T-helper 2 cell treated with Interferon-gamma antibody and Interleukin-4, amounts not matched to agents 100 ng/mL and 5 ng/mL, for 36 hours (primary cell): ENCODE data around the gene ZNF668. TPM values are rescaled to one million over a fixed set of nuclear protein-coding genes. Genes with fewer than 3 reads are reported as not detected.

Experiments
- intact Hi-C: fragments of 100-400 bp; cut with micrococcal nuclease; formaldehyde crosslinking; loops from one replicate; pipeline ENCODE4 v1.15.1; 2023
- total RNA-seq: library from RNA; stranded (reverse); gene quantifications from 2 replicates; pipeline ENCODE4 v1.2.3, GENCODE V29; 2022

Gene ZNF668
- 11.5 and 13.6 TPM in 2 replicates for total RNA-seq

DNA sequence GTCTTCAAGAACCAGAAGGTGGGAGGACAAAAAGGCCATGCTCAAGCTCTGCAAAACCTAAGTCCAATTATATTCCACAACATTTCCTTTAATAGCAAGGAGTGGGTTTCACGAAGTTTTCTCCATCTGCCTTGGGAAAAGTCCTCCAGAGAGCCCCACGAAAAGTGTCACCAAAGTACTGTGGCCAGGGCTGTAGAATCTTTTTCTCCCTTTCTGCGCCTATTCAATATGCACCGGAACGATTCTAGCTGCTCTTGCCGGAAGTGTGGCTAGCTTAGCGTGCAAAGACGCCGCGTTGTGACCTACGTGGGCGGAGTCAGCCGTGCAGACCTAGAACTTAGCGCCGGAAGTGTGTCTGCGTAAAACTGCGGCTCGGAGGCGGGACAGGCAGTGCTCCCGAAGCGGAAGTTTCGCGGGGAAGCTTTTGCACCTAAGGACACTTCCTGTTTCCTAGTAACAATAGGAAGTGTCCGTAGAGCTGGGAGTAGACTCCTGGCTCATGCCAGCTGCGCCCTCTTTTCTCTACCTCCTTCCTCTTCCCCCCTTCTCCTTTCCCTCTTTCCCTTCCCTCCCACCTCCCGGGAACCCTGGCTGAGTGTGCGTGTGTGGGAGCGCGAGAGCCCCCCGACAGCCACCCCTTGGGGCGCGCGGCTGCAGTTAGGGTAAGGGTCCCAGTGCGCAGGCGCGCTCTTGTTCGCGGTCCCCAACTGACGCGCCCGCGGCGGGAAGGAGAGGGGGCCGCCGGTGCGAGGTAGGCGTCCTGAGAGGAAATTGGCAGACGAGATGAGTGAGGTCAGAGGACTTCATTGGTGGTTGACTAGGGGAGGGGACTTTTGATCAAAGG, at the start of gene ZNF668, which contains the start of gene ZNF646:
ZNF668 (minus strand) TSS at position 271 of the 844 bp plus-strand sequence. CDS start 9,781 bp downstream, outside the sequence.
ZNF646 (plus strand) TSS at position 453 of the 844 bp plus-strand sequence. CDS start 1,903 bp downstream, outside the sequence.
- intact Hi-C loops = loop anchor here (1.0 to 5.0 kb wide), 12 partner anchors 20 to 1267 kb away; partner anchors contain the start of genes ARMC5, FBXL19, FUS and KAT8

DNA sequence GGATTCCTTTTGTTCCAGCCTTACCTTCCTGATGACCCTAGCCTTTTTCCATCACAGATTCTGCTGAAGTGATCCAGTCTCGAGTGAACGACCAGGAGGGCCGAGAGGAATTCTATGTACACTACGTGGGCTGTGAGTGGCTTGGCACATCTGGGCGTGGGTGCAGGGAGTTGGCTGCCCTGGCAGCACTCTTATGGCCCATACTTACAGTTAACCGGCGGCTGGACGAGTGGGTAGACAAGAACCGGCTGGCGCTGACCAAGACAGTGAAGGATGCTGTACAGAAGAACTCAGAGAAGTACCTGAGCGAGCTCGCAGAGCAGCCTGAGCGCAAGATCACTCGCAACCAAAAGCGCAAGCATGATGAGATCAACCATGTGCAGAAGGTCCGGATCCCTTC, 46.1 kb upstream of the ZNF668 start:
- intact Hi-C loops = no loop called here

DNA sequence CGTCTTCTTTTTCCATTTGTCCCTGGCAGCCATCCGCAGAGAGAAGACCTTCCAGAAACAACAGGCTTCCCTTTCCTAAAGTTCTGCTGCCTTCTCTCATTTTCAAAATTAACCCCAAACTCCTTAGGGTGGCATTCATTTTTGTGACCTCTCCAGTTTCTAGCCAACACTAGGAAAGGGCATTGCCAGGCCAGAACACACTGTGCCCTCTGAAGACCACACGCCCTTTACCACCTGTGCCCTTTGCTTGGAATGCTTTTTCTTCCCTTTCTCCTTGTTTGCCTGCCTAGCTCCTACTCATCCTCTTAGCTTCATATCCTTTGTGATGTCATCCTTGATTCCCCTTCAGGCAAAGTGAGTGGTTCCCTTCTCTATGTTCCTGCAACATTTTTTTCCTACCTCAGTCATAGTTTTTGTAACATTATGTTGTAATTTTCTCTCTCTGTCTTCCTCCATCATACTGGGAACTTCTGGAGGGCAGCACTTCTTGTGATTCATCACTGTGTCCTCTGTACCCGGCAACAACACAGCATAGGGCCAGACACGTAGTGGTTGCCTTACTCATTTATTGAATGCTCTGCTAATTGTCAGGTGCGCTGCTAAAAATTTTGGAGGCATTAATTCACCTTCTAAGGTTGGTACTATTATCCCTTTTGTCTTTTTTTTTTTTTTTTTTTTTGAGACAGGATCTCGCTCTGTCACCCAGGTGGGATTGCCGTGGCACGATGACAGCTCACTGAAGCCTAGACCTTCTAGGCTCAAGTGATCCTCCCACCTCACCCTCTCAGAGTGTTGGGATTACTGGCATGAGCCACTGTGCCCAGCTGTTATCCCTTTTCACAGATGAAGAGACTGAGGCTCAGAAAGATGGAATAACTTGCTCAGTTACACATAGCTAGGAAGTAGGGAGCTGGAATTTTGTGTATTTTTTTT, 44.4 kb upstream of the ZNF668 start:
- intact Hi-C loops = loop anchor here (5.0 kb wide), 1 partner anchor 86 kb away; the partner anchor contains the start of gene STX4

DNA sequence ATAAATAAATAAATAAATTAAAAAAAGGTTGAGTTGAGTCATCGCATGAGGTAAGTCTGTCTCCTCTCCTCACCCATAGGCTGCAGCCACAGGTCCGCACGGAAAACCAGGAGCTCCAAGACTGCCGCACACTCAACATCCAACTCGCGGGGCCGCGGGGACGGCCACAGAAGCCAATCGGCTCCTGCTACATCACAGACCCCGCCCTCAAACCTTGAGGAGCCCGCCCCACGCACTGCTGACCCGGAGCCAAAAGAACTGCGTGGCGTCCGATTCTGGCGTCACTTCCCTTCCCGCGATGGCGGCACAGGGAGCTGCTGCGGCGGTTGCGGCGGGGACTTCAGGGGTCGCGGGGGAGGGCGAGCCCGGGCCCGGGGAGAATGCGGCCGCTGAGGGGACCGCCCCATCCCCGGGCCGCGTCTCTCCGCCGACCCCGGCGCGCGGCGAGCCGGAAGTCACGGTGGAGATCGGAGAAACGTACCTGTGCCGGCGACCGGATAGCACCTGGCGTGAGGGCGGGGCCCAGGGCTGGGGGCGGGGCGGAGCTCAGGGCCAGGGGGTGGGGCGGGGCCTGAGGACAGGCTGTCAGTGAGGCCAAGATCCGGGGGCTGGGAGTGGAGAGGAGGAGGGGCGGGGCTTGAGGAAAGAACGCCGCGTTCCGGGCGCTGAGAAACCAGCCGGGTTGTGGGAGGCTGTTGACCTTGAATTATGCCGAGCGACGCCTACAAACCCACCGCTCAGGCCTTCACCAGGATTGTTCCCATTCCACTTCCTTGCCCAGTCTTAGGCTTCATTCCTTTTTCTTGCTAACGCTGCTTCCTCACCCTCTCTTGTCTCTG, 43.6 kb upstream of the ZNF668 start, which contains the start of gene KAT8:
KAT8 (plus strand) TSS at position 281 of the 839 bp plus-strand sequence; CDS start at position 299, 18 bp downstream.
- intact Hi-C loops = loop anchor here (1.0 to 5.0 kb wide), 7 partner anchors 23 to 342 kb away; partner anchors contain the start of genes ARMC5, FUS, SETD1A and STX4

DNA sequence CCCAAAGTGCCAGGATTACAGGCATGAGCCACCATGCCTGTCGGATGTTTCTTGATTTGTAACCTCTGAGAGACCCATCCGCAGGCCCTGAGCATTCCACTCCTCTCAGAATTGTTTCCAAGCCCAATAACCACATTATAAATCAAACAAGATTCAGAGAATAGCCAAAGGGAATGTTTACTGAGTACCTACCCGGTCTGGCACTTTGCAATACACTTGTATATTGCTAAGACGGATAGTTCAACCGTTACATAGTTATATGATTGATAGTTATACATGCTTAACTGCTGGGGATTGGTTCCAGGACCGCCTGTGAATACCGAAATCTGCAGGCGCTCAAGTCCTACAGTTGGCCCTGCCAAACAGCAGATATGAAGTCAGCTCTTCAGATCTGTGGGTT, 40.4 kb upstream of the ZNF668 start:
- intact Hi-C loops = no loop called here

DNA sequence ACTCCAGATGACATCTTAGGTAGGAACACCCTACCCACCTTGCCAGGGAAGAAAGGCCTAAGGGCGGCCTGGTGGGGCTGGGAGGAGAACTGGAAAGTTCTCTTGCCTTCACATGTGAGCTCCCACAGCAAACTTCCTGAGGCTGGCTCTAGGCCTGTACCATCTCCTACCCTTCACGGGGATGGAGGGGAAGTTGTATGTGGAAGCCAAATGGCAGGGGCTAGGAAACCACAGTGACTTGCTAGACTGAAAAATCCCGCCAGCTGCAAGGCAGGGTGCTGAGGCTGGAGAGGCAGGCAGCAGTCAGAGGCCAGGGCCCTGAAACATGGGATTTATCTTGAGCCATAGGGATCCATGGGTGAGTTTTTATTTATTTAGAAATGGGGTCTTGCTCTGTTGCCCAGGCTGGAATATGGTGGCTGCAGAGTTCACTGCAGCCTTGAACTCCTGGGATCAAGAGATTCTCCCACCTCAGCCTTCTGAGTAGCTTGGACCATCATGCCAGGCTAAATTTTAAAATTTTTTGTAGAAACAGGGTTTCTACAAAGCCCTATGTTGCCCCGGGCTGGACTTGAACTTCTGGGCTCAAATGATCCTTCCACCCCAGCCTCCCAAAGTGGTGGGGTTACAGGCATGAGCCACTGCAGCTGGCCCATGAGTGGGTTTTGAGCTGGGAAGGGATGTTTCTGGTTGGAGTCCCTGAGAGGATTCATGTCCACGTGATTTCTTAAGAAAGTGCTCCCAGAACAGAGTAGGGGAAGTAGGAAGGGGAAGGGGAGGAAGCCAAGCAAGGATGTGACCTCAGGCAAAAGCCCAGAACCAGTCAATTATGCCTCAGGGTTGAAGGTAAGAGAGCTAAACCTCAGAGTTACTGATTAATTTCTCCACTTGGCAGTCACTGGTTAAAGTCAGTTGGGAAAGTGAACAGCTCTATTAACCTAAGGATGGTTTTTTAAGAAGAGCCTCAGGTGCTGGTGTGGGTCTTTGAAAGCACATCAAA, 39.4 kb upstream of the ZNF668 start:
- intact Hi-C loops = no loop called here

DNA sequence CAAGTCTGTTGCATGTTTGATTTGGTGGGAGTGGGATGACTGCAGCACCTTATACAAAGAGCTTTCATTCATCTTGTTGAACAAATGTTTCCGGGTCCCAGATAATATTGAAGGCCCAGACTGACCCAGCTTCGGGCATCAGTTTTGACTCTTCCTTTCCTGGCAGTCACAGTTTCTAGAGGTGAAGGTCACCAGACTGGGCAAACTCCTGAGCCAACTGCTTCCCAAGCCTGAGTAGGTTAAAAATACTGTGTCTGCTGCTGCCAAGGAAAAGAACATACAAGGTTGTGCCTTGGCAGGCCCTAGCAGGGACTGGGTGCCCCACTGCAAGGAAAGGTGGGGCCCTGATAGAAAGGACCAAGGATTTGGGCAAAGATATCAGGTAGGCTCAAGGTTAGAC, 38.7 kb upstream of the ZNF668 start:
- intact Hi-C loops = no loop called here

DNA sequence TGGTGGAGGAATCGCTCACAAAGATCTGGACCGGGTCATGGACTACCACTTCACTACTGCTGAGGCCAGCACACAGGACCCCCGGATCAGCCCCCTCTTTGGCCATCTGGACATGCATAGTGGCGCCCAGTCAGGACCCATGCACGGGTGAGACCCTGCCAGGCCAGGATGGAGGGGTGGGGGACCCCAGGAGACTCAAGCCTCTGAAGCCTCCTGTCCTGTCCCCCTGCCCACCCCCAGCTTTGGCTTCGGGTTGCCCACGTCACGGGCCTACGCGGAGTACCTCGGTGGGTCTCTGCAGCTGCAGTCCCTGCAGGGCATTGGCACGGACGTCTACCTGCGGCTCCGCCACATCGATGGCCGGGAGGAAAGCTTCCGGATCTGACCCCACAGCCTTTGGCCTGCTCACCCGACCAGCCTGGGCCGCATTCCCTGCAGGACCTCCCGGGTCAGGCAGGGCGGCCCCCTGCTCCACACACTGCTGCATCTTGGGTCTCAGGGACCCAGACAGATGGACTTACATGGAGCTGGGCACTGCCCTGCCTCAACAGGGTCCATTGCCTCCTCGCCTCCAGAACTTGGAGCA, 37.9 kb upstream of the ZNF668 start:
- intact Hi-C loops = no loop called here

DNA sequence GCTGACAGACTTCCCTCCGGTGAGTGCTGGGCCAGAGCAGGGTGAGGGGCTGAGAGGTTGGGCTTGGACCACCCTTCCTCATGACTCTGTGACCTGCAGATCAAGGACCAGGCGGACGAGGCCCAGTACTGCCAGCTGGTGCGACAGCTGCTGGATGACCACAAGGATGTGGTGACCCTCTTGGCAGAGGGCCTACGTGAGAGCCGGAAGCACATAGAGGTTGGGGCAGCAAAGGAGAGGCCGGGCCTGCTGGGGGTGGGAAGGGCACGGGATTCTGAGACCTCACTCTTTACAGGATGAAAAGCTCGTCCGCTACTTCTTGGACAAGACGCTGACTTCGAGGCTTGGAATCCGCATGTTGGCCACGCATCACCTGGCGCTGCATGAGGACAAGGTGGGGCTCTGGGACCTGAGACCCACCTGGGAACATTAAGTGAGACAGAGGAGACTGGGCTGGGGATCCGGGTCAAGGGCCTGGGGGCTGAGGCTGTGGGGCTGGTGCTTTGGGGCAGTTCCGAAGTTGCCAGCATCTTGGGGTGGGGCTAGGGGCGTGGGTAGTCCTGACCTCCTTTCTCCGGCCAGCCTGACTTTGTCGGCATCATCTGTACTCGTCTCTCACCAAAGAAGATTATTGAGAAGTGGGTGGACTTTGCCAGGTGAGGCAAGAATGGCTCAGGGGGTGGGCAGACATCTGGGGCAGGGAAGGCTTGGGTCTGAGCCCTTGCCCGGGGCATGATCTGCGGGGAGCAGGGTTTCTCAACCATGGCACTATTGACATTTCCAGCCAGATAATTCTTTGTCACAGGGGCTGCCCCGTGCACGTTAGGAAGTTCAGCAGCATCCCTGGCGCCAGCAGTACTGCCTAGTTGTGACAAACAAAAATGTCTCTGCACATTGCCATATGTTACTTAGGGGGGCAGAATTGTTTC, 36.3 kb upstream of the ZNF668 start:
- intact Hi-C loops = no loop called here

DNA sequence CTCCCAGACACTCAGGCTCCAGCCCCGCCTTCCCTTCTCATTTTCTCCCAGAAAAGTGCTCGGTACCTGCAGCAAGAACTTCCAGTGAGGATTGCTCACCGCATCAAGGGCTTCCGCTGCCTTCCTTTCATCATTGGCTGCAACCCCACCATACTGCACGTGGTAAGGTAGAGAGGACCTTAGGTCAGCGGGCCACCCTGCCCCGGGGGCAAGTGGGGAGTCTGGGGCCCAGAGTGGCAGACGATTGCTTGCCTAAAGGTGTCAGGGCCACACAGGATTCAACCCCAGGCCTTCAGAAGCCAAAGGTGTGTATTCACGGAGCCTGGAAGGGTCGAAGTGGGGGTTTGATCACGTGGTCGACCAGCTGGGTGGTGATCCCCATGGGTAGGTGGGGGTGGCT, 35.6 kb upstream of the ZNF668 start:
- intact Hi-C loops = loop anchor here (2.0 kb wide), 1 partner anchor 33 kb away; no protein-coding TSS in a partner anchor

DNA sequence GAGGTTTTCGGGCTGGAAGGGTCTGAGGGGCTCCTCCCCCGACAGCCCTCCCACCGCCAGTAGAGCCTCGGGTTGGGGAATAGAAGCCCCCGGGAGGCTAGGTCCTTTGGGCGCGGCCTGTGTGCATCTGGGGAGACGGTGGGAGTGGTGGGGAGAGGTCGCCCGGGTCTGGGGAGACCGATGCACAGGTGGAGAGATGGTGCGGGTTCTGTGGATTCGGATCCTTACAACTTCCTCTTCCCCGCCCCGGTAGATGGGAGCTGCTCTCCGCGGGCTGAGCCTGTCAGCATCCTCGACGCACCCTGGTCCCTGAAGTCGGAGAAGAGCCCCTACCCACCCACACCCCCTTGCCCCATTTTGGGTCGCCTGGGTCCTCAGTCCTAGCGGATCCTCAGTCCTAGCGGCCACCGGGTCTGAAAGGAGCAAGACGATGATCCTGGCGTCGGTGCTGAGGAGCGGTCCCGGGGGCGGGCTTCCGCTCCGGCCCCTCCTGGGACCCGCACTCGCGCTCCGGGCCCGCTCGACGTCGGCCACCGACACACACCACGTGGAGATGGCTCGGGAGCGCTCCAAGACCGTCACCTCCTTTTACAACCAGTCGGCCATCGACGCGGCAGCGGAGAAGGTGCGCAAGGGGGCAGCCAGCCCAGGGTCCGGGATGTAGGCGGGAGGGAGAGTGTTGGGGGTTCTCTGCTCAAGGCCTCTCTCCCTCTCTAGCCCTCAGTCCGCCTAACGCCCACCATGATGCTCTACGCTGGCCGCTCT, 34.9 kb upstream of the ZNF668 start:
- intact Hi-C loops = loop anchor here (2.0 kb wide), 1 partner anchor 34 kb away; no protein-coding TSS in a partner anchor

DNA sequence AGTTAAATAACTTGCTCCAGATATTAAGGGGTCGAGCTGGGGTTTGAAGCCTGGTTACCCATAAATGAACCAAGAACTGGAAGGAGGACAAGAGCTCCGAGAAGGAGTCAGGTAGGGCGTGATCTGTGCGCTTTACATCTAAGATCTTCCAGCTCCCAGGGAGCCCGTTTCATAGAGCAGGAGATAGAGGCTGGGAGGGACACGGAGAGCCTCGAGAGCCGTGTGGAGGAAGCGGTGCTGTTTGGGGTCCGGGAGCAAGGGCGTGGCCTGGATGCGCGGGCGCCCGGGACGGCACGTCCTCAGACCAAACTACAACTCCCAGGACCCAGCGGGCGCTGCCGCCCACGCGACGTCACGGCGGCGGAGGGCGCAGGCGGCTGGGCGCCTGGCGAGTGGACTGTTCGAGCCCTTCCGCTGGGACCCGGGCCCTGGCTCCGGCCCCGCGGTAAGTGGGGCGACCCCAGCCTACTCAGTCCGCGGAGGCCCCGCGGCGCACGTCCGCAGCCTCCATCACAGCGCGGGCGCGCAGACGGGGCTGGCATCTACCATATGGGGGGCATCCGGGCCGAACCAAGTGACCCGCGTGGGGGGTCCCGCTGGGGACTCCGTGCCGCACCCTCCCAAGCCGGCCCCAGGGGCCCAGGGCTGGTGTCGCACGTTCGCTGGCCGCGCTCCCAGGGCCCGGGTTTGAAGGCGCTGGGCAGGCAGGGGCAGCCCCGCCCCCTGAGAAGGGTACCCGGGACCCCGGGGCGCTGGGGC, 34.2 kb upstream of the ZNF668 start, which contains the start of gene BCKDK:
BCKDK (plus strand) TSS at position 352 of the 759 bp plus-strand sequence. CDS start 838 bp downstream, outside the sequence.
- intact Hi-C loops = loop anchor here (2.0 kb wide), 1 partner anchor 35 kb away; no protein-coding TSS in a partner anchor

DNA sequence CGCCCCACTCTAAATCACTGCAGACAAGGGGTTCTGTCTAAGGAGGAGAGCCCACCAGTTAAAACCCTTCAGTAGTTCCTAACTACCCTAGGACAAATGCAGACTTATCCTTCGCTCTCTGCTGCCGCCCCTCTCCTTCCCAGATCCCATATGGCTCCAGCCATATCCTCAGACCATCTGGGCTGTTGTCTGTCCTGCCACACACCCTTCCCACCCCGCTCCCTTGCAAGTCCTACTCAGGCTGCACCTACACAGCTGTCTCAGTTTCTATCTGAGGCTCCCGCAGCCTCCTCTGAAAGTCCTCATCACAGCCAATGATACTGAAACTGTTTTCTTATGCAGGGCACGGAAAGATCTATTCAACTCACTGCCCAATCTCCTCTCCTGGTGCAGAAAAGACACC, 33.4 kb upstream of the ZNF668 start:
- intact Hi-C loops = no loop called here

DNA sequence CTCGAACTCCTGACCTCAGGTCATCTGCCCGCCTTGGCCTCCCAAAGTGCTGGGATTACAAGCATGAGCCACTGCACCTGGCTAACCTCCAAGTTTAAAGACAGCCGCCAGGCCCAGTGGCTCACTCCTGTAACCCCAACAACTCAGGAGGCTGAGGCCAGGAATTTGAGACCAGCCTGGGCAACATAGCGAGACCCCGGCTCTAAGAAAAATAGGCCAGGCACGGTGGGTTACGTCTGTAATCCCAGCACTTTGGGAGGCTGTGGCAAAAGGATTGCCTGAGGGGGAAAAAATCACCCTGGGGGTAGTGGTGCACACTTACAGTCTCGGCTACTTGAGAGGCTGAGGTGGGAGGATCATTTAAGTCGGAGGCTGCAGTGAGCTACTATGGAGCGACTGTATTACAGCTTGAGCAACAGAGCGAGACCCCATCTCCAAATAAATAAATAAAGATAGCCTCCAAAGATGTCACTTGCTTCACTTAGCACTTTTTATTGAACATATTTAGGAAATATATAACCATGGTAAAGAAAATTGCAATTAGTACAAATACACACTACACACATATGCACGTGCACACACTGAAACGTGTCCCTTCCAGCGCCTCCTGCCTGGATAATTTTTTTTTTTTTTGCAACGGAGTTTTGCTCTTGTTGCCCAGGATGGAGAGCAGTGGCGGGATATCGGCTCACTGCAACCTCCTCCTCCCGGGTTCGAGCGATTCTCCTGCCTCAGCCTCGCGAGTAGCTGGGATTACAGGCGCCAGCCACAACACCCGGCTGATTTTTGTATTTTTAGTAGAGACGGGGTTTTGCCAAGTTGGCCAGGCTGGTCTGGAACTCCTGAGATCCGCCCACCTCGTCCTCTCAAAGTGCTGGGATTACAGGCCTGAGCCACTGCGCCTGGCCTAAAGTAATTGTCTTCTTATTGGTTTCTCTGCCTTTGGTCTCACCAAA, 32.7 kb upstream of the ZNF668 start:
- intact Hi-C loops = no loop called here
